GM19099 (cell line): ENCODE measurements around the gene DAGLB.

Experiments used
- POLR2A ChIP-seq: IDR thresholded peaks from 3 replicates; pipeline ENCODE4 v1.6.1; 2011; ENCODE audit warnings: low read depth; ENCODE audit not compliant: insufficient read length; ENCODE audit errors: extremely low read depth

The DAGLB gene

DNA sequence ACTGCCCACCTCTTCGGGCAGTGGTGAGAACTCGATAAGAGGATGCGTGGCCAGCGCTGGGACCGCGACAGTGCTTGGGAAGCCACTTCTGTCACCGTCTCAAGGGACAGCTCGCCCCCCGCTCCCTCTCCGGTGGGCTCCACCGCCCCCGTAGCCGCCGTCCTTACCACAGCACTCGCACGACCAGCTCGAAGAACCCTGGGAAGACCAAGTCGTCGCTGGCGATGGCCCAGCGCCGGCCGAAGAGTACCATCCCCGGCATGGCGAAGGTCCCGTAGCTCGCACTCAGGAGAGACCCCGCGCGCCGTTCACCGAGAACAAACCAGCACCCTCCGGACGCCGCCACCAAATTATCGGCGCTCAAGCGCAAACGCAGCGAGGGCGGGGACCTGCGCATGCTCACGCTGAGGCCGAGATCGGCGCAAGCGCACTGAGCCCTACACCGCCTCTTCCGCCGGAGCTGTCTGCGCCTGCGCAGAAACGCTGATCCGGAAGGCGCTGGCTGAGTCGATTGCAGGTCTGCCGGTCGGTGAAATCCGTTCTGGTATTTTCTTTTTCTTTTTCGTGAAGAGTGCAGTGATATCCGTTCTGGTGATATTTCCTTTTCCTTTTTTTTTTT, at the start of gene DAGLB:
Gene DAGLB, minus strand, starts transcription at position 374 of the 619 bp plus-strand sequence. Its CDS starts 112 bp downstream, at position 262.
- TF ChIP-seq POLR2A, result peak; percentile 96

DNA sequence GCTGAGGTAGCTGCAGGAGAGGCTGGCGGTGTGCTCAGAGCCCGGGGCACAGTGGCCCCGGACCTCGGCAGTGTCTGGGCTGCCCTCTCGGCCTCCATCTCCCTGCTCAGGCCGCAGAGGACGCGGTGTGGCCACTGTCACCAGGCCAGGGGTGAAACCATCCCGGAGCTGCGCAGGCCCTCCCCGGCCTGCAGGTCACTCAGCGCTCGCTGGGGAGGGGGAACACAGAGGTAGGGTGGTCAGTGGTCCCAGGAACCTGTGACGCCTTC, 49.8 kb upstream of the DAGLB start:
- no peak for TF ChIP-seq POLR2A

- no peak for TF ChIP-seq POLR2A
These were observed 49.3 kb upstream of the DAGLB start for GRCh38 chr7:6496842-6497636.

GRCh38 chr7:6495597-6496262, 48.0 kb upstream of the DAGLB start:
- no peak for TF ChIP-seq POLR2A

- no peak for TF ChIP-seq POLR2A
These were observed 46.6 kb upstream of the DAGLB start for GRCh38 chr7:6494365-6494764.

GRCh38 chr7:6491194-6491593, 43.4 kb upstream of the DAGLB start:
- TF ChIP-seq POLR2A, result no peak

DNA sequence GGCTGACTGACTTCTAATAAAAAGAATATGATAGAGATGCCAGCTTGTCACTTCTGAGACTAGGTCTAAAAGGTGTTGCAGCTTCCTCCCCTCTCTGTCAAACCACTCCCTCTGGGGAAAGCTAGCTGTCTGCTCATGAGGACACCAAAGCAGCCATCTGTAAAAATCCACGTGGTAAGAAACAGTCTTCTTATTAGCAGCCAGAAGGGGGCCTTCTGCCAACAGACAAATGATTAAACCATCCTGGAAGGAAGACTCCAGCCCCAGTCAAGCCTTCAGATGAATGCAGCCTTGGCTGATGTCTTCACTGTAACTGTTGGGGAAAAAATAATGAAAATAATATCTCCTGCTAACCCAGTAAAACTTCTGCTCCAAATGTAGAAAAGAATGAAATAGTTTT, 41.9 kb upstream of the DAGLB start:
- TF ChIP-seq POLR2A, result no peak

GRCh38 chr7:6487184-6487545, 39.4 kb upstream of the DAGLB start:
- no peak for TF ChIP-seq POLR2A

DNA sequence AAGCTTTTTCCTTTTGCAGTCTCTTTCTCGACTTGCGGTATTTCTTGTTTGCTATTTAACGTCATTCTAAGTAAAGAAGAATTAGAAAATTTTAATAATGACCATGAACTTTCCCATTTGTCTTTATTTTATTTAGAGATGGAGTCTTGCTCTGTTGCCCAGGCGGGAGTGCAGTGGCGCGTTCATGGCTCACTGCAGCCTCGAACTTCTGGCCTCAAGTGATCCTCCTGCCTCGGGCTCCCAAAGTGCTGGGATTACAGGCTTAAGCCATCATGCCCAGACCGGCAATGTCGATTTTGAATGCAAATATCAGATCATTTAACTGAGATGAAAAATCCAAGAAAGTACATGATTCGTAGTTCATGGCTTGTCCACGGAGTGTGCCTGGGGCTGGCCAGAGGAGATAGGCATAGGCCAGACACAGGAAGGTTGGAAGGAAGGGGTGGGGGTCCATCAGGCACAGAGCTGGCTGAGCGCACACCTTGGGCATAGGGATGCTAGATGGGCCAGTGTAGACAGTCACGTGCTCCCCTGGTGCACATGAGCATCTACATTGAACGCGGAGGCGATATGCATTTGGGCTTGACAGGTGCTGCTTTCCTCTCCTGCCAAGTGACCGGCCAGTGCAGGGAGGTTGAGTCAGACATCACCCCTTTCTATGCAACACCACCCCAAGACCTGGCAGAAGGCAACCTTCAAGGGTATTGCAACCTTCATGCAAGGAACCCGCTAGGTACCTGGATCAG, 38.9 kb upstream of the DAGLB start:
- no peak for TF ChIP-seq POLR2A

GRCh38 chr7:6482743-6483119, 35.0 kb upstream of the DAGLB start:
- no peak for TF ChIP-seq POLR2A

GRCh38 chr7:6482307-6482706, 34.6 kb upstream of the DAGLB start:
- TF ChIP-seq POLR2A, result no peak

- TF ChIP-seq POLR2A, result no peak
These were observed 33.7 kb upstream of the DAGLB start for GRCh38 chr7:6481445-6481844.

DNA sequence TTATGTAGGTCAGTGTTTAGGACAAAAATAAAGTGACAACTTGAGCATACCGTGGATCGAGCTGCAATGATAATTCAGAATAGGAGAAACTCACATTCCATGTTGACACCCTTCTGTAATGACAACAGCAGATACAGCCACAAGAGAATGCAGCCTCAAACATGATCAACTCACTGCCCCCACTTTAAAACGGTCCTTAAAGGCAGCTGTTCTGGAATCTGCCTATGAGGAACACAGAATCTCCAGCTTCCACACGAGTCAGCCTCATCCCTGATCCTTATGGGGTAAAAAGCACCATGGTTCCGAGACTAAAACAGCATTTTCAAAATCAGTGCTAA, 32.5 kb upstream of the DAGLB start:
- no peak for TF ChIP-seq POLR2A

GRCh38 chr7:6479067-6479466, 31.3 kb upstream of the DAGLB start:
- TF ChIP-seq POLR2A, result no peak

DNA sequence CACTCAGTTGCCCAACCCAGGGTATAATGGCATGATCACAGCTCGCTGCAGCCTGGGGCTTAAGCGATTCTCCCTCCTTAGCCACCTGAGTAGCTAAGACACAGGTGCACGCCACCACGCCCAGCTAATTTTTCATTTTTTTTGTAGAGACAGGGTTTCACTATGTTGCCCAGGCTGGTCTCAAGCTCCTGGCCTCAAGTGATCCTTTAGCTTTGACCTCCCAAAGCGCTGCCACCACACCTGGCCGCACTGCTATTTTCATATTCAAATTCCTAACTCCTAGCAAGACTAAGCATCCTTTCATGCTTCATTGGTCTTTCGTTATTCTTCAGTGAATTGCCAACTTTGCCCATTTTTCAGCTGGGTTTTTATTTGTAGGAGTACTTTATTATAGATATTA, 30.4 kb upstream of the DAGLB start:
- TF ChIP-seq POLR2A, result no peak

- TF ChIP-seq POLR2A, result no peak
These were observed 29.5 kb upstream of the DAGLB start for GRCh38 chr7:6477318-6477660.
